WERI-Rb-1 (cell line): ENCODE results near the gene GNS.

Experiments
- DNase-seq: peaks from one replicate; pipeline ENCODE4 v3.0.0-alpha.2; 2020
- H3K27ac ChIP-seq: fragments of 250-450 bp; sonication (Bioruptor Pico); 2 replicates; pipeline ENCODE4 v1.5.1; 2020; ENCODE audit warnings: mild to moderate bottlenecking, moderate library complexity
- H3K27me3 ChIP-seq: fragments of 250-450 bp; sonication (Bioruptor Pico); 2 replicates; pipeline ENCODE4 v1.5.1; 2021; ENCODE audit warnings: mild to moderate bottlenecking, low read depth, moderate library complexity; ENCODE audit not compliant: insufficient read depth, severe bottlenecking
- H3K36me3 ChIP-seq: fragments of 250-450 bp; sonication (Bioruptor Pico); 2 replicates; pipeline ENCODE4 v1.5.1; 2020; ENCODE audit warnings: mild to moderate bottlenecking, moderate library complexity
- H3K4me3 ChIP-seq: 2 replicates; pipeline ENCODE4 v1.5.1; 2011; ENCODE audit warnings: low read depth, mild to moderate bottlenecking, control low read depth, low read length
- H3K9me3 ChIP-seq: fragments of 250-450 bp; sonication (Bioruptor Pico); 2 replicates; pipeline ENCODE4 v1.5.1; 2021; ENCODE audit warnings: mild to moderate bottlenecking, moderate library complexity; ENCODE audit not compliant: severe bottlenecking
- CTCF ChIP-seq: IDR thresholded peaks from 2 replicates; pipeline ENCODE4 v1.5.1; 2011; ENCODE audit warnings: low read depth, mild to moderate bottlenecking, control low read depth, inconsistent platforms, low read length

GNS gene

GRCh38 chr12:64801381-64801780 lies 42.2 kb upstream of the GNS start:
- DNase-seq, result no peak
- no peaks in the 10 kb centered on the region for H3K27me3 ChIP-seq
- no peak overlapping the region for H3K4me3 ChIP-seq
- H3K36me3 ChIP-seq, result no peaks in the 10 kb centered on the region
- H3K9me3 ChIP-seq, result no peaks in the 10 kb centered on the region
- H3K27ac ChIP-seq, result no peak overlapping the region
- TF ChIP-seq CTCF, result peak; percentile 36; the same call in 1 of the 2 replicates

GRCh38 chr12:64800640-64801039 lies 41.4 kb upstream of the GNS start:
- no peak for TF ChIP-seq CTCF
- H3K36me3 ChIP-seq, result no peaks in the 10 kb centered on the region
- DNase-seq, result no peak
- H3K27ac ChIP-seq, result no peak overlapping the region
- no peaks in the 10 kb centered on the region for H3K27me3 ChIP-seq
- no peaks in the 10 kb centered on the region for H3K9me3 ChIP-seq
- no peak overlapping the region for H3K4me3 ChIP-seq

- Histone ChIP-seq H3K9me3 (no peaks in the 10 kb centered on the region), H3K4me3 (no peak overlapping the region), H3K27ac (no peak overlapping the region), H3K36me3 (no peaks in the 10 kb centered on the region), H3K27me3 (no peaks in the 10 kb centered on the region)
- DNase-seq, result no peak
- no peak for TF ChIP-seq CTCF
These were observed 39.0 kb upstream of the GNS start for GRCh38 chr12:64798165-64798564.

GRCh38 chr12:64797156-64797555 lies 38.0 kb upstream of the GNS start:
- DNase-seq, result no peak
- no peaks in the 10 kb centered on the region for H3K27me3 ChIP-seq
- H3K4me3 ChIP-seq, result no peak overlapping the region
- no peak for TF ChIP-seq CTCF
- no peaks in the 10 kb centered on the region for H3K36me3 ChIP-seq
- H3K9me3 ChIP-seq, result no peaks in the 10 kb centered on the region
- H3K27ac ChIP-seq, result no peak overlapping the region

- peak; percentile 61 for DNase-seq
- no peaks in the 10 kb centered on the region for H3K27me3 ChIP-seq
- no peak overlapping the region for H3K27ac ChIP-seq
- H3K9me3 ChIP-seq, result no peaks in the 10 kb centered on the region
- TF ChIP-seq CTCF, result peak; percentile 51; the same call in 1 of the 2 replicates
- H3K36me3 ChIP-seq, result no peaks in the 10 kb centered on the region
- H3K4me3 ChIP-seq, result no peak overlapping the region
These were observed 37.1 kb upstream of the GNS start for GRCh38 chr12:64796205-64796845.

- no peak overlapping the region for H3K4me3 ChIP-seq
- no peaks in the 10 kb centered on the region for H3K36me3 ChIP-seq
- no peaks in the 10 kb centered on the region for H3K27me3 ChIP-seq
- H3K9me3 ChIP-seq, result no peaks in the 10 kb centered on the region
- no peak for TF ChIP-seq CTCF
- no peak overlapping the region for H3K27ac ChIP-seq
- no peak for DNase-seq
These were observed 35.1 kb upstream of the GNS start for GRCh38 chr12:64794305-64794704.
